ENCODE results near the gene SCGB3A1.

Gene SCGB3A1

GRCh38 chr5:180558232-180558631 is 33.1 kb downstream of the SCGB3A1 start:
- TF ChIP-seq, protein P1, sequence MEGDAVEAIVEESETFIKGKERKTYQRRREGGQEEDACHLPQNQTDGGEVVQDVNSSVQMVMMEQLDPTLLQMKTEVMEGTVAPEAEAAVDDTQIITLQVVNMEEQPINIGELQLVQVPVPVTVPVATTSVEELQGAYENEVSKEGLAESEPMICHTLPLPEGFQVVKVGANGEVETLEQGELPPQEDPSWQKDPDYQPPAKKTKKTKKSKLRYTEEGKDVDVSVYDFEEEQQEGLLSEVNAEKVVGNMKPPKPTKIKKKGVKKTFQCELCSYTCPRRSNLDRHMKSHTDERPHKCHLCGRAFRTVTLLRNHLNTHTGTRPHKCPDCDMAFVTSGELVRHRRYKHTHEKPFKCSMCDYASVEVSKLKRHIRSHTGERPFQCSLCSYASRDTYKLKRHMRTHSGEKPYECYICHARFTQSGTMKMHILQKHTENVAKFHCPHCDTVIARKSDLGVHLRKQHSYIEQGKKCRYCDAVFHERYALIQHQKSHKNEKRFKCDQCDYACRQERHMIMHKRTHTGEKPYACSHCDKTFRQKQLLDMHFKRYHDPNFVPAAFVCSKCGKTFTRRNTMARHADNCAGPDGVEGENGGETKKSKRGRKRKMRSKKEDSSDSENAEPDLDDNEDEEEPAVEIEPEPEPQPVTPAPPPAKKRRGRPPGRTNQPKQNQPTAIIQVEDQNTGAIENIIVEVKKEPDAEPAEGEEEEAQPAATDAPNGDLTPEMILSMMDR (IDR thresholded peaks at IDR 0.05; ENCODE audit: insufficient read depth, missing control alignments), result no peak
- DNase-seq (ENCODE audit: insufficient read length, low spot score) (no peak), FAIRE-seq (no peak)

DNA sequence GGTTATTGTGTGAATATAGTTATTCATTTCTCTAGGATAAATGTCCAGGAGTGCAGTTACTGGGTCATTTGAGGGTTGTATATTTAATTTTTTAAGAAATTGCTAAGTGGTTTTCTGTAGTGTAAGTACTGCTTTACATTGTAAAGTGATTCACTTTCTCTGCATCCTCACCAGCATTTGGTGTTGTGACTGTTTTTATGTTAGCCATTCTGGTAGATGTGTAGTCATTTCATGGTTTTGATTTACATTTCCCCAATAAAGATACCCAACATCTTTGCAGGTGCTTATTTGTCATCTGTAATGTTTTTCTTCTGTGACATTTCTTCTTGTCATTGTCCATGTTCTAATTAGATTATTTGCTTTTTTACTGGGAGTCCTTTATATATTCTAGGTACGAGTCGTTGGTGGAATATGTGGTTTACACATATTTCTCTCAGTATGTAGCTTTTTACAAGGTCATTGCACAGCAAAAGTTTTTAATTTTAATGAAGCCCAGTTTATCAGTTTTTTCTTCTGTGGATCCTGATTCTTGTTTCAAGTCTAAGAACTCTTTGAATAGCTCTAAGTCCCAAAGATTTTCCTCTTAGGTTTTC is 34.0 kb downstream of the SCGB3A1 start:
- TF ChIP-seq, protein P1 (IDR thresholded peaks at IDR 0.05; ENCODE audit: insufficient read depth, missing control alignments), result no peak
- DNase-seq (ENCODE audit: insufficient read length, low spot score) (no peak), FAIRE-seq (no peak)

DNA sequence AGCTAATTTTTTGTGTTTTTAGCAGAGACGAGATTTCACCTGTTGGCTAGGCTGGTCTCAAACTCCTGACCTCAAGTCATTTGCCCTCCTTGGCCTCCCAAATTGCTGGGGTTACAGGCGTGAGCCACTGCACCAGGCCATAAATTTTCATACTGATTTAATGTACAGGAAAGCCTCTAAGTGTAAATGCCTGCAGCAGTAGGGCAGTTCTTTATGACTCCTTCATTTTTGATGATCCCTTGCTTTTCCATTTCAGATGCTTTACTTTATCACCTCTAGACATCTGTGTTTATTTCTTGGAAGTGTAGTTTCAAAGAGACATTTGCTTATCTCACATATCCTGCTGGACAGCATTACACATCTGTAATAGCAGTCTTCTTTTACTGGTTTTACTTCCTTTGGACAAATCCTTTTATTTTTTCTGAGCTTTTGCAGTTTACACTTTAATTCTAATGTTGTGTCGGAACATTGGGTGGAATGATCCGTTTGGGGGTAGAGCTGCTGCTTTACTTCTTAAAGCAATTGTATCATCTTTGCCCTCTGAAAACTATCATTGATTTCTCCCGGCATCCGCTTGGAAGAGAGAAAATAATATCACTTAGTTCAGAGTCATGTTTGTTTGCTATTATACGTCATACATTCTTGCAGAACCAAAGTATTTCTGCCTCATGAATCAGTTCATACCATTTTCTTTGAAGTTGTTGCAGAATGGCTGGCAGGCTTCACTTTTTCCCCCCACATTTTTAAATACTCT is 36.0 kb downstream of the SCGB3A1 start:
- FAIRE-seq (no peak), DNase-seq (ENCODE audit: insufficient read length, low spot score) (no peak)
- TF ChIP-seq, protein P1 (IDR thresholded peaks at IDR 0.05; ENCODE audit: insufficient read depth, missing control alignments), result no peak

- DNase-seq (ENCODE audit: insufficient read length, low spot score), result no peak
- FAIRE-seq, result no peak
- TF ChIP-seq, protein P1 (IDR thresholded peaks at IDR 0.05; ENCODE audit: insufficient read depth, missing control alignments), result no peak
Observed at GRCh38 chr5:180553530-180553929, 37.8 kb downstream of the SCGB3A1 start.

GRCh38 chr5:180548563-180548962 is 42.7 kb downstream of the SCGB3A1 start:
- FAIRE-seq, result peak; percentile 25

GRCh38 chr5:180545248-180545647 is 46.1 kb downstream of the SCGB3A1 start:
- TF ChIP-seq, protein P1 (IDR thresholded peaks at IDR 0.05; ENCODE audit: insufficient read depth, missing control alignments), result no peak
- FAIRE-seq, result no peak
- no peak for DNase-seq (ENCODE audit: insufficient read length, low spot score)

More at GRCh38 chr5:180548563-180548962, 42.7 kb downstream of the SCGB3A1 start:
- TF ChIP-seq, protein P1 (IDR thresholded peaks at IDR 0.05; ENCODE audit: insufficient read depth, missing control alignments), result no peak
- DNase-seq (ENCODE audit: insufficient read length, low spot score), result no peak

DNA sequence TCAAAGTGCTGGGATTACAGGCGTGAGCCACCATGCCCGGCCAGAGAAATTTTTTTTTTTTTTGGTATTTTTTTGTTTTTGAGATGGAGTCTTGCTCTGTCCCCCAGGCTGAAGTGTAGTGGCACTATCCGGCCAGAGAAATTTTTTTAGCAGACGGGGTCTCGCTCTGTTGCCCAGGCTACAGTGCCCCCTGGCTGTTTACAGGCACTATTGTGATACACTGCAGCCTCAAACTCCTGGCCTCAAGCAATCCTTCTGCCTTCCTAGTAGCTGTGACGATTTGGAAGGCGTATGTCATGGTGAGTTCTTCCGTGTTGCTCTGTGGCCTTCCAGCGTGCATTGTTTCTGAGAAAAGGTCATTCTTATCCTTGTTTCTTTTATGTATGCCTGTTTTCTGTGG is 49.6 kb downstream of the SCGB3A1 start:
- FAIRE-seq (no peak), DNase-seq (ENCODE audit: insufficient read length, low spot score) (no peak)
- TF ChIP-seq, protein P1 (IDR thresholded peaks at IDR 0.05; ENCODE audit: insufficient read depth, missing control alignments), result no peak
